A673 (cell line): ENCODE results near the gene ZDHHC22. TPM values are rescaled to one million over a fixed set of nuclear protein-coding genes. Genes with fewer than 3 reads are reported as not detected.

Experiments used
- BruUV-seq: library from RNA; stranded (reverse); fragments of 400-500 nt; replicated peaks from 2 replicates; lab custom pipeline; 2021; lab: Mats Ljungman, UMichigan
- CTCF ChIA-PET: fragments of 300-600 bp; sonication (Branson Sonifier 250); formaldehyde crosslinking; loops from one replicate; lab custom pipeline; 2022; ENCODE audit warnings: antibody characterized with exemption; lab: Charles Lee
- POLR2A ChIA-PET: fragments of 300-600 bp; sonication (Branson Sonifier 250); formaldehyde crosslinking; loops from one replicate; lab custom pipeline; 2022; ENCODE audit warnings: antibody characterized with exemption; ENCODE audit not compliant: low non-redundant PET; lab: Charles Lee
- DNase-seq: peaks from one replicate; pipeline ENCODE4 v3.0.0-alpha.2; 2015; ENCODE audit warnings: low spot score
- H3K27ac ChIP-seq: fragments of 200-600 bp; sonication (generic); 2 replicates; pipeline ENCODE4 v1.5.1; 2016; ENCODE audit warnings: mixed run types, low read depth, mild to moderate bottlenecking, mixed read lengths, antibody characterized with exemption, low read length; ENCODE audit not compliant: poor library complexity, severe bottlenecking
- H3K27me3 ChIP-seq: fragments of 200-600 bp; sonication (generic); replicated peaks from 2 replicates; pipeline ENCODE4 v1.6.1; 2017; ENCODE audit warnings: mixed run types, low read depth, mild to moderate bottlenecking, mixed read lengths, antibody characterized with exemption, low read length; ENCODE audit not compliant: insufficient read depth, poor library complexity
- H3K36me3 ChIP-seq: fragments of 200-600 bp; sonication (generic); 2 replicates; pipeline ENCODE4 v1.6.1; 2016; ENCODE audit warnings: mixed run types, mild to moderate bottlenecking, mixed read lengths, antibody characterized with exemption, low read length; ENCODE audit not compliant: insufficient read depth, poor library complexity, severe bottlenecking
- H3K4me1 ChIP-seq: fragments of 200-600 bp; sonication (generic); 2 replicates; pipeline ENCODE4 v1.6.1; 2017; ENCODE audit warnings: mixed run types, mild to moderate bottlenecking, mixed read lengths, antibody characterized with exemption, low read length; ENCODE audit not compliant: insufficient read depth, poor library complexity, severe bottlenecking
- H3K4me3 ChIP-seq: fragments of 200-600 bp; sonication (generic); 2 replicates; pipeline ENCODE4 v1.5.1; 2016; ENCODE audit warnings: low read depth, mixed run types, mild to moderate bottlenecking, mixed read lengths, low read length; ENCODE audit not compliant: poor library complexity, severe bottlenecking
- H3K9me3 ChIP-seq: fragments of 200-600 bp; sonication (generic); 2 replicates; pipeline ENCODE4 v1.6.1; 2016; ENCODE audit warnings: mixed run types, low read depth, mild to moderate bottlenecking, mixed read lengths, antibody characterized with exemption, low read length; ENCODE audit not compliant: poor library complexity, severe bottlenecking
- EZH2 ChIP-seq: fragments of 200-600 bp; sonication (generic); IDR thresholded peaks from 2 replicates; pipeline ENCODE4 v1.6.1; 2017; ENCODE audit warnings: borderline replicate concordance, low read depth, mild to moderate bottlenecking, mixed read lengths, antibody characterized with exemption, low read length; ENCODE audit not compliant: poor library complexity, severe bottlenecking
- intact Hi-C: fragments of 100-400 bp; cut with micrococcal nuclease; formaldehyde crosslinking; loops from one replicate; pipeline ENCODE4 v1.10.0; 2022; ENCODE audit not compliant: unreplicated experiment
- total RNA-seq: library from RNA; stranded (reverse); gene quantifications from 2 replicates; pipeline ENCODE4 v1.2.3, GENCODE V29; 2021
- TF ChIP-seq, protein P1 (sequence below): fragments of 300-800, 200-600 bp; sonication (generic); conservative IDR thresholded peaks from 2 replicates; pipeline ENCODE4 v1.5.1; 2017; ENCODE audit warnings: low read depth, mild to moderate bottlenecking, antibody characterized with exemption, low read length, moderate library complexity, mixed read lengths

ZDHHC22 gene
- total RNA-seq, 1 experiment from 2014 or later: 0.60 TPM

DNA sequence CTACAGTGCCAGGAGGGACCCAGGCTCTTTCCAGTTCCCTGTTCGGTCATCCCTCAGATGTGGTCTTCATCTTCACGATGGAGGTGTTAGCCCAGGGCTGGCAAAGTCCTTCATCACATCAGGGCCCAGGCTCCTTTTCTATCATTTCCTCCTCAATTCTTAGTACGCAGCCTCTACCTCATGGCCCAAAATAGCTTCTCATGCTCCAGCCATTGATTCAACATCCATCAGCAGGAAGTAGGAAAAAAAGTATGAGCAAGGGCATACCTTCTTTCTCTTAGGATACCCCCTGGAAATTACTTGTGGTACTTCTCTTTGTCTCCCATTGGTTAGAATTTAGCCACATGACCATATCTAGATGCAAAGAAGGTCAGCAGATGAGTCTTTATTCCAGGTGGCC is 12.2 kb upstream of the ZDHHC22 start:
- no peaks in the 10 kb centered on the region for H3K9me3 ChIP-seq
- TF ChIP-seq EZH2: no peak
- TF ChIP-seq, protein P1, sequence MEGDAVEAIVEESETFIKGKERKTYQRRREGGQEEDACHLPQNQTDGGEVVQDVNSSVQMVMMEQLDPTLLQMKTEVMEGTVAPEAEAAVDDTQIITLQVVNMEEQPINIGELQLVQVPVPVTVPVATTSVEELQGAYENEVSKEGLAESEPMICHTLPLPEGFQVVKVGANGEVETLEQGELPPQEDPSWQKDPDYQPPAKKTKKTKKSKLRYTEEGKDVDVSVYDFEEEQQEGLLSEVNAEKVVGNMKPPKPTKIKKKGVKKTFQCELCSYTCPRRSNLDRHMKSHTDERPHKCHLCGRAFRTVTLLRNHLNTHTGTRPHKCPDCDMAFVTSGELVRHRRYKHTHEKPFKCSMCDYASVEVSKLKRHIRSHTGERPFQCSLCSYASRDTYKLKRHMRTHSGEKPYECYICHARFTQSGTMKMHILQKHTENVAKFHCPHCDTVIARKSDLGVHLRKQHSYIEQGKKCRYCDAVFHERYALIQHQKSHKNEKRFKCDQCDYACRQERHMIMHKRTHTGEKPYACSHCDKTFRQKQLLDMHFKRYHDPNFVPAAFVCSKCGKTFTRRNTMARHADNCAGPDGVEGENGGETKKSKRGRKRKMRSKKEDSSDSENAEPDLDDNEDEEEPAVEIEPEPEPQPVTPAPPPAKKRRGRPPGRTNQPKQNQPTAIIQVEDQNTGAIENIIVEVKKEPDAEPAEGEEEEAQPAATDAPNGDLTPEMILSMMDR: no peak
- intact Hi-C loops: loop anchor here (2.0 to 5.0 kb wide), 3 partner anchors 58 to 398 kb away; partner anchors contain the start of gene AHSA1
- no TSS peak for BruUV-seq
- no peak for DNase-seq
- H3K36me3 ChIP-seq: no peaks in the 10 kb centered on the region
- H3K4me3 ChIP-seq: no peak overlapping the region
- H3K27ac ChIP-seq: no peak overlapping the region
- CTCF ChIA-PET: no interaction called here
- POLR2A ChIA-PET: no interaction called here
- H3K27me3 ChIP-seq: peaks cover 14% of the 10 kb centered on the region
- H3K4me1 ChIP-seq: peaks cover 16% of the 10 kb centered on the region

DNA sequence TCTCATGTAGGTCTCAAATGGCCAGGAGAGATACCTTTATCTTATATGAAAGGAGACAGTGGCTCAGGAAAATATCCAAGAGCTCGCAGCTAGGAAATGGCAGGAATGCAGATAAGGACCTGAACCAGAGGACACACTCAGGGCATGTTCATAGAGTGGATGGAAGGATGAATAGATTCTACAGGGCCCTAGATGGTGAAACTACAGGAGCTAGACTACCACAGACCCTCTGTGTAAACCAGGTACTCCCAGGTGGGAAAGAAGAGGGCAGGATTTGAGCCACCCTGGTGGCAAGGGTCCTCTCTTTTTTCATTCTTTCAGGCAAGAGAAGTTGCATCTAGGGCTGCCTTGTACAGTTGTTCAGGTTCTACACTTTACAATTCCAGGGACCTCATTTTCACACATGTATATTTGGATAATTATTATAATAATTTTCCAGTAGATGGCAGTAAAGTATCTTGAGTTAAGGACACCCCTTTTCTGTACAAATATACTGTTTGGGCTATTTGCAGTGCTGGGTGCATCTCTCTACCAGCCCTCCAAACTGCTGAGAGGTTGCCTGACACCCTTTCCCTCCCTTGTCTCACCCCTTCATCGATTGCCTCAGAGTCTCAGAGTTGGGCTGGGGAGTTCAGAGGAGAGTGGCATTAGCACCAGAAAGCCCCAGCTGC is 10.5 kb upstream of the ZDHHC22 start:
- H3K27me3 ChIP-seq: peaks cover 20% of the 10 kb centered on the region
- intact Hi-C loops: loop anchor here (1.0 to 5.0 kb wide), 5 partner anchors 60 to 400 kb away; partner anchors contain the start of gene AHSA1
- peak; percentile 68 for DNase-seq
- H3K36me3 ChIP-seq: no peaks in the 10 kb centered on the region
- no TSS peak for BruUV-seq
- no peak for TF ChIP-seq EZH2
- TF ChIP-seq, protein P1: peak; percentile 28; the same call in 1 of the 2 replicates
- H3K4me1 ChIP-seq: peaks cover 9% of the 10 kb centered on the region
- POLR2A ChIA-PET: interaction anchor here (0.6 kb wide), 1 partner anchor 26 kb away, joined by 3 read pairs; no protein-coding TSS in a partner anchor
- H3K27ac ChIP-seq: no peak overlapping the region
- no peaks in the 10 kb centered on the region for H3K9me3 ChIP-seq
- CTCF ChIA-PET: interaction anchor here (0.7 to 2.9 kb wide), 15 partner anchors 9 to 973 kb away, joined by 3 to 26 read pairs (median 5); partner anchors contain the start of genes CIPC, SAMD15 and TMED8
- H3K4me3 ChIP-seq: no peak overlapping the region

DNA sequence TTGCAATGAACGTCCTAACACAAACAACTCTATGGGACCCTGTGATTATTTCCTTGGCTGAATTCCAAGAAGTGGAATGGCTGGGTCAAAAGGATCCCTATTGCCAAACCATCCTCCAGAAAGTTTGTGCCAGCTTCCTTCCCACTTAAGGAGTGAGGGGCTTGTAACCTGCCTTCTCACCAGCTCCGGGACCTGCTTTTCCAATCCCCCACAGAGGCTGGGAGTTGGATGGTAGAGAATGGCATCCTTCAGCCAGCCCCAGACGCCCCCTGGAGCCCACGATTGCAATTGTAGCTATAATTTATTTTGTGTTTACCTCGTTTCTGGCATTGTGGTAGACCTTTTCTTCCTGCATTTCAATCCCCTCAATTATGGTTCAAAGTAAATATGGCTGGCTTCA is 9.7 kb upstream of the ZDHHC22 start:
- intact Hi-C loops: loop anchor here (1.0 to 5.0 kb wide), 3 partner anchors 61 to 401 kb away; no protein-coding TSS in a partner anchor
- POLR2A ChIA-PET: no interaction called here
- no peaks in the 10 kb centered on the region for H3K36me3 ChIP-seq
- TF ChIP-seq, protein P1: peak; percentile 80
- TF ChIP-seq EZH2: no peak
- H3K27ac ChIP-seq: no peak overlapping the region
- peaks cover 28% of the 10 kb centered on the region for H3K27me3 ChIP-seq
- CTCF ChIA-PET: interaction anchor here (0.5 to 2.9 kb wide), 18 partner anchors 8 to 974 kb away, joined by 3 to 26 read pairs (median 3); partner anchors contain the start of gene CIPC
- BruUV-seq: no TSS peak
- no peaks in the 10 kb centered on the region for H3K9me3 ChIP-seq
- H3K4me3 ChIP-seq: no peak overlapping the region
- peaks cover 9% of the 10 kb centered on the region for H3K4me1 ChIP-seq
- peak; percentile 57 for DNase-seq
